ENCODE measurements around the gene PFKM.

The PFKM gene

GRCh38 chr12:48193623-48194022, 74.5 kb downstream of the PFKM start:
- no peak overlapping the region for H3K4me2 ChIP-seq (ENCODE audit: insufficient read depth, low read length)

DNA sequence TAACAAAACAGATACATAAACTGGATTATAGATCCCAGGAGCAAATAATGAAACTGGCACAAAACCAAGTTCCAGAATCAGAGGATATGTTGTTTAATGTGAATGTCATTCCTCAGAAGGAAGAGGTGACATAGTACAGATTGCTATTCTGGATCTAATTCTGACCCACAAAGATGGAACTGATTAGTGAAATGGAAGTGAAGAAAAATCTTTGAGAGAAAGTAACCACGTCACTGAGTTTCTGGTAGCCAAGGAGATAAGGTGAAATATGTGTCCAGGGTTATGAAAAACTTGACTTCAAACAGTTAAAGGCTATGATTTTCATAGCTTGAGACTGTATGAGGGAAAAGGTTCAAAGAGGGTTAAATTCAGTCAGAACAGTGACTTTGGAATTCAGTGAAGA, 75.6 kb downstream of the PFKM start:
- no peak for TF ChIP-seq EZH2 (IDR thresholded peaks at IDR 0.05; ENCODE audit: borderline replicate concordance, low read depth, low read length, severe bottlenecking)
- TF ChIP-seq CTCF (IDR thresholded peaks at IDR 0.05; ENCODE audit: borderline replicate concordance, extremely low read depth, low read length, poor library complexity, severe bottlenecking) = no peak
- DNase-seq (no peak), ATAC-seq (ENCODE audit: insufficient read depth, low read depth) (no peak)
- Histone ChIP-seq H3K4me2 (ENCODE audit: insufficient read depth, low read length) (no peak overlapping the region), H3K27me3 (ENCODE audit: insufficient read depth, low read length, poor library complexity) (peaks cover 9% of the 10 kb centered on the region), H3K27ac (ENCODE audit: low read length) (no peak overlapping the region), H3K4me1 (ENCODE audit: insufficient read depth, low read length) (no peaks in the 10 kb centered on the region), H2AFZ (ENCODE audit: low read depth, low read length) (no peak overlapping the region), H3K79me2 (ENCODE audit: insufficient read depth, low read length) (no peaks in the 10 kb centered on the region), H4K20me1 (ENCODE audit: insufficient read depth, low read length) (no peaks in the 10 kb centered on the region), H3K36me3 (ENCODE audit: insufficient read depth, low read length) (no peaks in the 10 kb centered on the region), H3K4me3 (ENCODE audit: low read depth in 1 of 2, low read length in 2 of 2) (no peak overlapping the region), H3K9me3 (ENCODE audit: insufficient read depth, low read length, severe bottlenecking) (no peaks in the 10 kb centered on the region), H3K9ac (ENCODE audit: low read depth, low read length) (no peak overlapping the region)

More at GRCh38 chr12:48193623-48194022, 74.5 kb downstream of the PFKM start:
- peaks cover 11% of the 10 kb centered on the region for H3K27me3 ChIP-seq (ENCODE audit: insufficient read depth, low read length, poor library complexity)
- H3K4me1 ChIP-seq (ENCODE audit: insufficient read depth, low read length) = no peaks in the 10 kb centered on the region
- no peak for DNase-seq
- TF ChIP-seq EZH2 (IDR thresholded peaks at IDR 0.05; ENCODE audit: borderline replicate concordance, low read depth, low read length, severe bottlenecking) = no peak
- TF ChIP-seq CTCF (IDR thresholded peaks at IDR 0.05; ENCODE audit: borderline replicate concordance, extremely low read depth, low read length, poor library complexity, severe bottlenecking) = no peak
- no peak for ATAC-seq (ENCODE audit: insufficient read depth, low read depth)
- H3K79me2 ChIP-seq (ENCODE audit: insufficient read depth, low read length) = no peaks in the 10 kb centered on the region
- no peaks in the 10 kb centered on the region for H3K9me3 ChIP-seq (ENCODE audit: insufficient read depth, low read length, severe bottlenecking)
- H3K4me3 ChIP-seq (ENCODE audit: low read depth in 1 of 2, low read length in 2 of 2) = no peak overlapping the region
- no peak overlapping the region for H2AFZ ChIP-seq (ENCODE audit: low read depth, low read length)
- H3K9ac ChIP-seq (ENCODE audit: low read depth, low read length) = no peak overlapping the region
- H3K36me3 ChIP-seq (ENCODE audit: insufficient read depth, low read length) = no peaks in the 10 kb centered on the region
- H4K20me1 ChIP-seq (ENCODE audit: insufficient read depth, low read length) = no peaks in the 10 kb centered on the region
- no peak overlapping the region for H3K27ac ChIP-seq (ENCODE audit: low read length)
